Calu3 (cell line): ENCODE data around the gene JPT2. TPM values are rescaled to one million over a fixed set of nuclear protein-coding genes. Genes with fewer than 3 reads are reported as not detected.

Source experiments
- BruUV-seq: library from RNA; stranded (reverse); fragments of 400-500 nt; replicated peaks from 2 replicates; lab custom pipeline; 2021; lab: Mats Ljungman, UMichigan
- CTCF ChIA-PET: fragments of 300-600 bp; sonication (Branson Sonifier 250); formaldehyde crosslinking; loops from one replicate; lab custom pipeline; 2022; ENCODE audit warnings: antibody characterized with exemption; lab: Charles Lee
- DNase-seq: peaks from one replicate; pipeline ENCODE4 v3.0.0; 2022
- H3K27ac Mint-ChIP-seq: one replicate; pipeline ENCODE4 v1.8.0; 2022; ENCODE audit warnings: mixed read lengths; ENCODE audit not compliant: unreplicated experiment
- H3K27me3 Mint-ChIP-seq: one replicate; pipeline ENCODE4 v1.8.0; 2022; ENCODE audit warnings: mixed read lengths; ENCODE audit not compliant: unreplicated experiment
- H3K36me3 Mint-ChIP-seq: one replicate; pipeline ENCODE4 v1.8.0; 2022; ENCODE audit warnings: mild to moderate bottlenecking, moderate library complexity, mixed read lengths; ENCODE audit not compliant: insufficient read depth, unreplicated experiment
- H3K4me1 Mint-ChIP-seq: one replicate; pipeline ENCODE4 v1.8.0; 2022; ENCODE audit warnings: mild to moderate bottlenecking, low read depth, mixed read lengths; ENCODE audit not compliant: unreplicated experiment
- H3K4me3 Mint-ChIP-seq: one replicate; pipeline ENCODE4 v1.8.0; 2022; ENCODE audit warnings: mild to moderate bottlenecking, low read depth, moderate library complexity, mixed read lengths; ENCODE audit not compliant: unreplicated experiment
- H3K9me3 Mint-ChIP-seq: one replicate; pipeline ENCODE4 v1.8.0; 2022; ENCODE audit warnings: low read depth, mixed read lengths; ENCODE audit not compliant: unreplicated experiment
- intact Hi-C: fragments of 100-400 bp; cut with micrococcal nuclease; formaldehyde crosslinking; loops from one replicate; pipeline ENCODE4 v1.10.0; 2022; ENCODE audit not compliant: unreplicated experiment
- total RNA-seq: library from RNA; stranded (reverse); gene quantifications from 2 replicates; pipeline ENCODE4 v1.2.3, GENCODE V29; 2022
- TF ChIP-seq, protein P1 (sequence below): fragments of 200-600 bp; IDR thresholded peaks from one replicate; pipeline ENCODE4 v1.8.0; 2022; ENCODE audit warnings: antibody characterized with exemption; ENCODE audit not compliant: unreplicated experiment

Gene JPT2
- total RNA-seq, 1 experiment from 2014 or later: 185 TPM

DNA sequence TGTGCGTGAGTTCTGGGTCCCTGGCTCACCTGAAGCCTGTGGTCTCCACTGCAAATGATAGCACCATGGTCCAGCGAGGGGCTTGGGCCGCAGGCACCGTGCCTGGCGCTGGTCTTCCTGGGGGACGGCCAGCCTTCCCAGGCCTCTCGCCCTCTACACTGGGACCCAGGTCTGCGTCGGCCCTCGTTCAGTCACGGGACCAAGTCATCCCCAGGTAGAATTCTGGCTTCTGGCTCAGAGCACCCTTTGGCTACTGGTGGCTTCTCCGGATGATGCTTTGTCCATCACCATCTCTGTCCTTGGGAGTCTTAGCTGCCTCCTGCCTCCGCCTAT, 45.5 kb upstream of the JPT2 start:
- peaks cover 22% of the 10 kb centered on the region for H3K36me3 Mint-ChIP-seq
- H3K27ac Mint-ChIP-seq: no peak overlapping the region
- no peak overlapping the region for H3K4me3 Mint-ChIP-seq
- CTCF ChIA-PET: interaction anchor here (0.7 kb wide), 1 partner anchor 1413 kb away, joined by 4 read pairs; no protein-coding TSS in a partner anchor
- no peak for DNase-seq
- intact Hi-C loops: no loop called here
- no peaks in the 10 kb centered on the region for H3K9me3 Mint-ChIP-seq
- H3K4me1 Mint-ChIP-seq: no peaks in the 10 kb centered on the region
- BruUV-seq: no TSS peak
- no peaks in the 10 kb centered on the region for H3K27me3 Mint-ChIP-seq
- TF ChIP-seq, protein P1, sequence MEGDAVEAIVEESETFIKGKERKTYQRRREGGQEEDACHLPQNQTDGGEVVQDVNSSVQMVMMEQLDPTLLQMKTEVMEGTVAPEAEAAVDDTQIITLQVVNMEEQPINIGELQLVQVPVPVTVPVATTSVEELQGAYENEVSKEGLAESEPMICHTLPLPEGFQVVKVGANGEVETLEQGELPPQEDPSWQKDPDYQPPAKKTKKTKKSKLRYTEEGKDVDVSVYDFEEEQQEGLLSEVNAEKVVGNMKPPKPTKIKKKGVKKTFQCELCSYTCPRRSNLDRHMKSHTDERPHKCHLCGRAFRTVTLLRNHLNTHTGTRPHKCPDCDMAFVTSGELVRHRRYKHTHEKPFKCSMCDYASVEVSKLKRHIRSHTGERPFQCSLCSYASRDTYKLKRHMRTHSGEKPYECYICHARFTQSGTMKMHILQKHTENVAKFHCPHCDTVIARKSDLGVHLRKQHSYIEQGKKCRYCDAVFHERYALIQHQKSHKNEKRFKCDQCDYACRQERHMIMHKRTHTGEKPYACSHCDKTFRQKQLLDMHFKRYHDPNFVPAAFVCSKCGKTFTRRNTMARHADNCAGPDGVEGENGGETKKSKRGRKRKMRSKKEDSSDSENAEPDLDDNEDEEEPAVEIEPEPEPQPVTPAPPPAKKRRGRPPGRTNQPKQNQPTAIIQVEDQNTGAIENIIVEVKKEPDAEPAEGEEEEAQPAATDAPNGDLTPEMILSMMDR: no peak

DNA sequence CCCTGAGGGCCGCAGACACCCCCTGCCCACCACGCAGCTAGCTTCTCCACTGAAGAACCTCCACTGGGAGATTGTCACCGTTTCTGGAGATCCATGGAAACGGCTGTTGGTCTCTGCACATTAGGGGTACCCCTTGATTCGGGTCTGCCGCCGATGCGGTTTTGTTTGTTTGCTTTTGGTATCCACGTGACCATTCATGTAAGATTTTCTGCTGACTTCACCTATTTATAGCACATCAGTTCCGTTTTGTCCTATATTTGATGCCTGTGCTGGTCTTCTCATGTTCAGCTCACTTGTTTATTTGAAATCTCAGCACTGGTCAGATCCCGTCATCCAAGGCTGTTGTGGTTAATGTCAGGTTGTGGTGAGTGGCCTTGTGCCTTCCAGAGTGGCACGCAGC, 44.8 kb upstream of the JPT2 start:
- H3K27ac Mint-ChIP-seq: no peak overlapping the region
- intact Hi-C loops: no loop called here
- no TSS peak for BruUV-seq
- TF ChIP-seq, protein P1: no peak
- H3K4me3 Mint-ChIP-seq: no peak overlapping the region
- DNase-seq: no peak
- no peaks in the 10 kb centered on the region for H3K27me3 Mint-ChIP-seq
- CTCF ChIA-PET: interaction anchor here (0.5 to 0.7 kb wide), 2 partner anchors 38 to 1412 kb away, joined by 4 read pairs; no protein-coding TSS in a partner anchor
- H3K4me1 Mint-ChIP-seq: no peaks in the 10 kb centered on the region
- H3K9me3 Mint-ChIP-seq: no peaks in the 10 kb centered on the region
- peaks cover 26% of the 10 kb centered on the region for H3K36me3 Mint-ChIP-seq

DNA sequence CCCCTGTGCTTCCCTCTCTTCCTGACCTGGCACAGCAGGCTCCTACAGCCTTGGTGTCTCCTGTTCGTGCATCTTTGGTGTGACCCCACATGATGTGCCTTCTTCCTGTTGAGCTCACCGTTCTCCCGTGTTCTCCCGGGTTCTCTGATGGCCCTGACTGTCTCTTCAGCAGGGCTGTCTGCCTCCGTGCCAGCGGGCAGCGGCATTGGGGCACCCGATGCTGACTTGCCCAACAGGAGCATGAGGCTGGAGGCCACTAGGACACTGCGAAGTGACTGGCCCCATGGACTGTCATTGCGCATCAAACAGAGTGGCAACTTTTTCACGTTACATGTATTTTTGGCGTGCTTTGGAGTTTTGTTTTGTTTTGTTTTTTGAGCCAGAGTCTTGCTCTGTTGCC, 43.5 kb upstream of the JPT2 start:
- Mint-ChIP-seq H3K36me3 (peaks cover 35% of the 10 kb centered on the region), H3K27me3 (no peaks in the 10 kb centered on the region), H3K9me3 (no peaks in the 10 kb centered on the region), H3K4me1 (no peaks in the 10 kb centered on the region), H3K4me3 (no peak overlapping the region), H3K27ac (no peak overlapping the region)
- intact Hi-C loops: no loop called here
- DNase-seq: no peak
- no TSS peak for BruUV-seq
- TF ChIP-seq, protein P1: no peak
- CTCF ChIA-PET: interaction anchor here (1.4 kb wide), 1 partner anchor 72 kb away, joined by 4 read pairs; the partner anchor contains the start of gene MAPK8IP3

DNA sequence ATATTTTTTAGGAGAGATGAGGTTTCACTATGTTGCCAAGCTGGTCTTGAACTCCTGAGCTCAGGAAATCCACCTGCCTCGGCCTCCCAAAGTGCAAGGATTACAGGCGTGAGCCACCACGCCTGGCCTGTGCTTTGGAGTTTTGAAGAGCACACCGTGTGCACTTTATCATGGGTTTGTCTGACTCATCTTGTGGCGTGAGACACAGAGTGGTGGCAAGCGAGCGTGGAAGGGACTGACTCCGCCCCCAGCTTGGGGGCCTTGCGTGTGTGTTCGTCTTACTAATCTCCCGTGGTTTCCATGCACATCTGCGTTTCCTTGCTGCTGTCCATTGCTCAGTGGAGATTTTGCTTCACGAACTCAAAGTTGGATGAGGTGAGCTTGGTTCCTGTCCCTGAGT, 43.0 kb upstream of the JPT2 start:
- CTCF ChIA-PET: interaction anchor here (1.4 kb wide), 1 partner anchor 71 kb away, joined by 4 read pairs; the partner anchor contains the start of gene MAPK8IP3
- TF ChIP-seq, protein P1: no peak
- H3K27me3 Mint-ChIP-seq: no peaks in the 10 kb centered on the region
- H3K4me3 Mint-ChIP-seq: no peak overlapping the region
- intact Hi-C loops: no loop called here
- no peak overlapping the region for H3K27ac Mint-ChIP-seq
- no TSS peak for BruUV-seq
- H3K9me3 Mint-ChIP-seq: no peaks in the 10 kb centered on the region
- DNase-seq: no peak
- H3K4me1 Mint-ChIP-seq: no peaks in the 10 kb centered on the region
- peaks cover 35% of the 10 kb centered on the region for H3K36me3 Mint-ChIP-seq
